Regular cardiac myocyte (primary cell): ENCODE results near the gene OR5AC2. TPM values are rescaled to one million over a fixed set of nuclear protein-coding genes. Genes with fewer than 3 reads are reported as not detected.

Source experiments
- total RNA-seq: library from RNA; depleted of rRNA; stranded (reverse); fragments of >200 nt; gene quantifications from 2 replicates; pipeline ENCODE4 v1.2.3, GENCODE V29; 2014

Gene OR5AC2, protein sequence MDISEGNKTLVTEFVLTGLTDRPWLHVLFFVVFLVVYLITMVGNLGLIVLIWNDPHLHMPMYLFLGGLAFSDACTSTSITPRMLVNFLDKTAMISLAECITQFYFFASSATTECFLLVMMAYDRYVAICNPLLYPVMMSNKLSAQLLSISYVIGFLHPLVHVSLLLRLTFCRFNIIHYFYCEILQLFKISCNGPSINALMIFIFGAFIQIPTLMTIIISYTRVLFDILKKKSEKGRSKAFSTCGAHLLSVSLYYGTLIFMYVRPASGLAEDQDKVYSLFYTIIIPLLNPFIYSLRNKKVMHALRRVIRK
- not detected in 2 replicates for total RNA-seq

GRCh38 chr3:98086873-98087272 is at the start of gene OR5AC2:
OR5AC2 (plus strand) TSS chr3:98087173; CDS start chr3:98087173, 0 bp downstream.

DNA sequence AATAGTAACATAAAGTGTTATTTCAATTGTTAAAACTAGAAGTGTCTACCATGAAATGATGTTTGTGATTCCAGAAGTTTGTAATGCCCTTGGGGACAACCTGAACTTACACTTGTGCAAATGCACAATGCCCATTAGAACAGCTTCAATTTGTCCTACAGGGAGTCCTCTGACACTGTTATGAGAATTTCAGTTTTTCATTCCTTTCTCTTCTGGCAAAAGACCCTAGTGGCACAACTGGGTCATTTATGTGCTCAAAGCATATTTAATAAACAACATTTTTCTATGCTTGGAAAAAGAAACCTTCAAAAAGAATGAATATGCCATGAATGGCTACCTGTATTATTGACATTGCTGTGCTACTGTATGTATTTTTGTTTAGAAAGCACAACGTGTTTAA is 43.4 kb downstream of the OR5AC2 start, which contains the start of gene OR5H1:
OR5H1 (plus strand) TSS at position 301 of the 400 bp plus-strand sequence. CDS start 1,977 bp downstream, outside the sequence.

Other genes with a start within 250 kb of the OR5AC2 start
- gene RIOX2, start 114.7 kb upstream of the OR5AC2 start, total RNA-seq = 29.0 and 44.1 TPM in 2 replicates
- gene GABRR3, start 51.9 kb upstream of the OR5AC2 start, total RNA-seq = not detected in 2 replicates
- not detected in 2 replicates for gene OR5H1, start 43.5 kb downstream of the OR5AC2 start, total RNA-seq
- gene OR5H14, start 60.3 kb downstream of the OR5AC2 start, total RNA-seq = not detected in 2 replicates
- not detected in 2 replicates for gene OR5H15, start 79.5 kb downstream of the OR5AC2 start, total RNA-seq
- not detected in 2 replicates for gene OR5H6, start 177.1 kb downstream of the OR5AC2 start, total RNA-seq
- gene OR5H2, start 195.3 kb downstream of the OR5AC2 start, total RNA-seq = not detected in 2 replicates